ENCODE measurements around the gene FXYD5. TPM values are rescaled to one million over a fixed set of nuclear protein-coding genes. Genes with fewer than 3 reads are reported as not detected.

Gene FXYD5
- polyA plus RNA-seq, 1 donor from 2014 or later = not detected

DNA sequence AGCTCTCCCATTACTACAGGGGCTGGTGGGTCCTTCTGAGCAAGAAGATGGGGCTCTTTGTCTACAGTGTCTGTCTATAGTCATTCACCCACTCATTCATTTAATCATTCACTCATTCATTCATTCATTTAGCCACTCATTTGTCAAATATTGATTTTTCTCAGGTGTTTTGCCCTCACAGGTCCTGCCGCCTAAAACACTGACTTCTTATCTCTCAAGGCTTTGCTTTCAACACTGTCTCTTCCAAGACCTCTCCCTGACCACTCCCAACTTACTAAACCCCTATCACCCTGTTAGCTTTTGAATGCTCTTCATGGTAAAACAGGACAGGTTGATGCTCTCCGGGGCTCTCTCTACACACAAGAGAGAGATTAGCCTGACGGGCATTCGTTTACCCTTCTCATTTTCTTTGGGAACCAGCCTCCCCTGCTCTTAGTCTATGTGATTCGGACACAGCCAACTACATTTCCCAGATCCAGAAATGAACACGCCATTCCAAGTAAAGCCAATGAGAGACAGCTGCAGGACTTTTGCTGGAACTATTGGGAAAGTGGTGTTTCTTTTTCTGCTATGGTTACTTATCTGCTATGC is 51.3 kb downstream of the FXYD5 start:
- Histone ChIP-seq H3K36me3 (ENCODE audit: insufficient read depth, low read length) (no peaks in the 10 kb centered on the region), H3K27ac (ENCODE audit: low read length) (no peak overlapping the region), H3K9ac (ENCODE audit: low read length) (no peak overlapping the region), H2AFZ (ENCODE audit: low read depth, low read length) (no peak overlapping the region), H4K20me1 (ENCODE audit: insufficient read depth) (no peaks in the 10 kb centered on the region), H3K9me3 (ENCODE audit: low read length) (no peaks in the 10 kb centered on the region), H3K9me2 (ENCODE audit: insufficient read depth, low read length) (no peaks in the 10 kb centered on the region), H3F3A (ENCODE audit: insufficient read depth, low read length, poor library complexity, severe bottlenecking) (no peaks in the 10 kb centered on the region), H3K4me2 (ENCODE audit: low read length) (no peak overlapping the region), H3K79me2 (replicated peaks; ENCODE audit: insufficient read depth, low read length) (no peaks in the 10 kb centered on the region), H3K4me3 (ENCODE audit: low read length) (no peak overlapping the region), H3K27me3 (ENCODE audit: insufficient read depth, low read depth, low read length) (no peaks in the 10 kb centered on the region)
- TF ChIP-seq, protein P1, sequence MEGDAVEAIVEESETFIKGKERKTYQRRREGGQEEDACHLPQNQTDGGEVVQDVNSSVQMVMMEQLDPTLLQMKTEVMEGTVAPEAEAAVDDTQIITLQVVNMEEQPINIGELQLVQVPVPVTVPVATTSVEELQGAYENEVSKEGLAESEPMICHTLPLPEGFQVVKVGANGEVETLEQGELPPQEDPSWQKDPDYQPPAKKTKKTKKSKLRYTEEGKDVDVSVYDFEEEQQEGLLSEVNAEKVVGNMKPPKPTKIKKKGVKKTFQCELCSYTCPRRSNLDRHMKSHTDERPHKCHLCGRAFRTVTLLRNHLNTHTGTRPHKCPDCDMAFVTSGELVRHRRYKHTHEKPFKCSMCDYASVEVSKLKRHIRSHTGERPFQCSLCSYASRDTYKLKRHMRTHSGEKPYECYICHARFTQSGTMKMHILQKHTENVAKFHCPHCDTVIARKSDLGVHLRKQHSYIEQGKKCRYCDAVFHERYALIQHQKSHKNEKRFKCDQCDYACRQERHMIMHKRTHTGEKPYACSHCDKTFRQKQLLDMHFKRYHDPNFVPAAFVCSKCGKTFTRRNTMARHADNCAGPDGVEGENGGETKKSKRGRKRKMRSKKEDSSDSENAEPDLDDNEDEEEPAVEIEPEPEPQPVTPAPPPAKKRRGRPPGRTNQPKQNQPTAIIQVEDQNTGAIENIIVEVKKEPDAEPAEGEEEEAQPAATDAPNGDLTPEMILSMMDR (IDR thresholded peaks at IDR 0.05; ENCODE audit: poor library complexity, severe bottlenecking) = no peak
- no peak for TF ChIP-seq SMC3 (conservative IDR thresholded peaks at IDR 0.05; ENCODE audit: poor library complexity)
- no peak for TF ChIP-seq RAD21 (conservative IDR thresholded peaks at IDR 0.05)

DNA sequence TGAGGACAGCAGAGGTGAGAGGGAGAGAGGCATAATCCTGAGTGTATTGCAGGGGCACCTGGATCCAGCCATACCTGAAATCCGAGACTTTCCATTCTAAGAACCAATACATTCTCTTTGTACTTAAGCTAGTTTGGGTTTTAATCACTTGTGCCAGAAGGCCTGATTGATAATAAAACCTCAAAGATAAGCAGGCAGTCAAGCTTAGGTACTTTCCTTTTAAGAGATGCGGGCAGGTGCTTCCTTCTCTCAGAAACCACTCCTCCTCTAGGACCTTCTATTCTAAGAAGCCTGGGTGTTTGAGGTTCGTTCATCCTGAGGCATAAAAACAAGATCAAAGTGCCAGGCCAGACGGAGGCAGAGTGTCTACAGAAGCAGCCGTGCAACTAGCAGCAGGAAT is 51.8 kb downstream of the FXYD5 start:
- TF ChIP-seq, protein P1 (IDR thresholded peaks at IDR 0.05; ENCODE audit: poor library complexity, severe bottlenecking) = no peak
- TF ChIP-seq, protein P2, sequence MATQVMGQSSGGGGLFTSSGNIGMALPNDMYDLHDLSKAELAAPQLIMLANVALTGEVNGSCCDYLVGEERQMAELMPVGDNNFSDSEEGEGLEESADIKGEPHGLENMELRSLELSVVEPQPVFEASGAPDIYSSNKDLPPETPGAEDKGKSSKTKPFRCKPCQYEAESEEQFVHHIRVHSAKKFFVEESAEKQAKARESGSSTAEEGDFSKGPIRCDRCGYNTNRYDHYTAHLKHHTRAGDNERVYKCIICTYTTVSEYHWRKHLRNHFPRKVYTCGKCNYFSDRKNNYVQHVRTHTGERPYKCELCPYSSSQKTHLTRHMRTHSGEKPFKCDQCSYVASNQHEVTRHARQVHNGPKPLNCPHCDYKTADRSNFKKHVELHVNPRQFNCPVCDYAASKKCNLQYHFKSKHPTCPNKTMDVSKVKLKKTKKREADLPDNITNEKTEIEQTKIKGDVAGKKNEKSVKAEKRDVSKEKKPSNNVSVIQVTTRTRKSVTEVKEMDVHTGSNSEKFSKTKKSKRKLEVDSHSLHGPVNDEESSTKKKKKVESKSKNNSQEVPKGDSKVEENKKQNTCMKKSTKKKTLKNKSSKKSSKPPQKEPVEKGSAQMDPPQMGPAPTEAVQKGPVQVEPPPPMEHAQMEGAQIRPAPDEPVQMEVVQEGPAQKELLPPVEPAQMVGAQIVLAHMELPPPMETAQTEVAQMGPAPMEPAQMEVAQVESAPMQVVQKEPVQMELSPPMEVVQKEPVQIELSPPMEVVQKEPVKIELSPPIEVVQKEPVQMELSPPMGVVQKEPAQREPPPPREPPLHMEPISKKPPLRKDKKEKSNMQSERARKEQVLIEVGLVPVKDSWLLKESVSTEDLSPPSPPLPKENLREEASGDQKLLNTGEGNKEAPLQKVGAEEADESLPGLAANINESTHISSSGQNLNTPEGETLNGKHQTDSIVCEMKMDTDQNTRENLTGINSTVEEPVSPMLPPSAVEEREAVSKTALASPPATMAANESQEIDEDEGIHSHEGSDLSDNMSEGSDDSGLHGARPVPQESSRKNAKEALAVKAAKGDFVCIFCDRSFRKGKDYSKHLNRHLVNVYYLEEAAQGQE (IDR thresholded peaks at IDR 0.05; ENCODE audit: borderline replicate concordance) = no peak
- TF ChIP-seq POLR2AphosphoS5 (IDR thresholded peaks at IDR 0.05) (no peak), SMC3 (conservative IDR thresholded peaks at IDR 0.05; ENCODE audit: poor library complexity) (no peak), RAD21 (conservative IDR thresholded peaks at IDR 0.05) (no peak), TAF1 (IDR thresholded peaks at IDR 0.05; ENCODE audit: low read depth) (no peak), EP300 (conservative IDR thresholded peaks at IDR 0.05; ENCODE audit: poor library complexity, severe bottlenecking) (no peak), MXI1 (conservative IDR thresholded peaks at IDR 0.05; ENCODE audit: poor library complexity, severe bottlenecking) (no peak), EZH2 (IDR thresholded peaks at IDR 0.05; ENCODE audit: borderline replicate concordance, insufficient read depth, low read length, poor library complexity, severe bottlenecking) (no peak)
- no peaks in the 10 kb centered on the region for H3K9me2 ChIP-seq (ENCODE audit: insufficient read depth, low read length)
- H3K36me3 ChIP-seq (ENCODE audit: insufficient read depth, low read length) = no peaks in the 10 kb centered on the region
- H3K79me2 ChIP-seq (replicated peaks; ENCODE audit: insufficient read depth, low read length) = no peaks in the 10 kb centered on the region
- no peaks in the 10 kb centered on the region for H3F3A ChIP-seq (ENCODE audit: insufficient read depth, low read length, poor library complexity, severe bottlenecking)
- no peaks in the 10 kb centered on the region for H3K27me3 ChIP-seq (ENCODE audit: insufficient read depth, low read depth, low read length)
- H2AFZ ChIP-seq (ENCODE audit: low read depth, low read length) = no peak overlapping the region
- H3K9ac ChIP-seq (ENCODE audit: low read length) = no peak overlapping the region
- no peaks in the 10 kb centered on the region for H4K20me1 ChIP-seq (ENCODE audit: insufficient read depth)
- H3K9me3 ChIP-seq (ENCODE audit: low read length) = no peaks in the 10 kb centered on the region
- no peak overlapping the region for H3K27ac ChIP-seq (ENCODE audit: low read length)
- no peak overlapping the region for H3K4me2 ChIP-seq (ENCODE audit: low read length)
- no peak overlapping the region for H3K4me3 ChIP-seq (ENCODE audit: low read length)
